MM.1S (cell line): Measurements from ENCODE around the gene GCFC2.
"Not testable (repeated sequence)": the region's sequence is repeated elsewhere in the genome, so short reads cannot be mapped to it uniquely, and the experiment has no call there.

Experiments used
- DNase-seq: peaks from one replicate; pipeline ENCODE4 v3.0.0-alpha.2; 2015
- H2AFZ ChIP-seq: fragments of 300-600 bp; sonication (generic); 2 replicates; pipeline ENCODE4 v1.6.0; 2016; ENCODE audit warnings: antibody characterized with exemption, low read length
- H3F3A ChIP-seq: fragments of 300-600 bp; sonication (generic); 2 replicates; pipeline ENCODE4 v1.6.1; 2016; ENCODE audit warnings: mild to moderate bottlenecking, antibody characterized with exemption, low read length, moderate library complexity, mixed read lengths; ENCODE audit not compliant: insufficient read depth
- H3K27ac ChIP-seq: fragments of 300-600 bp; sonication (generic); 2 replicates; pipeline ENCODE4 v1.5.1; 2016; ENCODE audit warnings: mild to moderate bottlenecking, low read length
- H3K27me3 ChIP-seq: fragments of 300-600 bp; sonication (generic); replicated peaks from 2 replicates; pipeline ENCODE4 v1.6.0; 2016; ENCODE audit warnings: low read length; ENCODE audit not compliant: insufficient read depth
- H3K36me3 ChIP-seq: fragments of 300-600 bp; sonication (generic); replicated peaks from 2 replicates; pipeline ENCODE4 v1.6.1; 2016; ENCODE audit warnings: mild to moderate bottlenecking, low read length, mixed read lengths; ENCODE audit not compliant: insufficient read depth
- H3K4me1 ChIP-seq: fragments of 300-600 bp; sonication (generic); 2 replicates; pipeline ENCODE4 v1.6.1; 2016; ENCODE audit warnings: low read length, mixed read lengths
- H3K4me2 ChIP-seq: fragments of 300-600 bp; sonication (generic); 2 replicates; pipeline ENCODE4 v1.6.0; 2016; ENCODE audit warnings: low read depth, low read length
- H3K4me3 ChIP-seq: fragments of 300-600 bp; sonication (generic); 2 replicates; pipeline ENCODE4 v1.5.1; 2016; ENCODE audit warnings: low read length, mixed read lengths
- H3K79me2 ChIP-seq: fragments of 300-600 bp; sonication (generic); 2 replicates; pipeline ENCODE4 v1.6.1; 2016; ENCODE audit warnings: mixed run types, low read length, mixed read lengths
- H3K9ac ChIP-seq: fragments of 300-600 bp; sonication (generic); 2 replicates; pipeline ENCODE4 v1.6.1; 2016; ENCODE audit warnings: low read length, mixed read lengths
- H3K9me2 ChIP-seq: fragments of 300-600 bp; sonication (generic); replicated peaks from 2 replicates; pipeline ENCODE4 v1.6.1; 2016; ENCODE audit warnings: mild to moderate bottlenecking, low read length, mixed read lengths; ENCODE audit not compliant: insufficient read depth
- H3K9me3 ChIP-seq: fragments of 300-600 bp; sonication (generic); replicated peaks from 2 replicates; pipeline ENCODE4 v1.6.1; 2016; ENCODE audit warnings: mild to moderate bottlenecking, low read length, mixed read lengths; ENCODE audit not compliant: insufficient read depth
- H4K20me1 ChIP-seq: fragments of 300-600 bp; sonication (generic); 2 replicates; pipeline ENCODE4 v1.6.1; 2016; ENCODE audit warnings: mild to moderate bottlenecking, low read length, moderate library complexity, mixed read lengths; ENCODE audit not compliant: insufficient read depth
- EZH2 ChIP-seq: fragments of 300-600 bp; sonication (generic); optimal IDR thresholded peaks from 2 replicates; pipeline ENCODE3; 2017; ENCODE audit warnings: low read depth, mild to moderate bottlenecking, antibody characterized with exemption, low read length, mixed read lengths
- EZH2phosphoT487 ChIP-seq: fragments of 300-600 bp; sonication (generic); IDR thresholded peaks from 2 replicates; pipeline ENCODE4 v1.6.1; 2018; ENCODE audit warnings: antibody characterized with exemption, low read length
- TF ChIP-seq, protein P1 (sequence below): fragments of 300-600 bp; sonication (generic); IDR thresholded peaks from 2 replicates; pipeline ENCODE4 v1.5.1; 2016; ENCODE audit warnings: antibody characterized with exemption, low read length, mixed read lengths

Gene GCFC2

DNA sequence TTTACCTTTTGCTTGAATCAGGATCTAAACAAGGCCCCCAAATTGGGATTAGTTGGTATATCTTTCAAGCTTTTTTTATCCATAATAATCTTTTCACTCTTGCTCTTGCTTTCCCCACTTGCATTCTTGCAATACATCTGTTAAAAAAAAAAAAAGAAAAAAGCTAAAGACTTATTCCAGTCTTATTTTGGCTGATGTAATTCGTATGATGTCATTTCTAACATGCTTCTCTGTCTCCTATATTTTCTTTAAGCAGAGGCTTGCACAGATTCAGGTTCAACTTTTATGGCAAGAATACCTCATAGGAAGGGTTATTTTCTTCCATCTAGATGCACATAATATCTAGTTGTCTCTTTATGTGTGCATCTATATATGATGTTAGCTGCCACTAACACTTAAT is 9.8 kb upstream of the GCFC2 start:
- Histone ChIP-seq H3F3A (no peaks in the 10 kb centered on the region), H3K9me3 (no peaks in the 10 kb centered on the region), H4K20me1 (no peaks in the 10 kb centered on the region), H3K4me3 (no peak overlapping the region), H3K27me3 (no peaks in the 10 kb centered on the region), H3K27ac (no peak overlapping the region), H3K4me2 (no peak overlapping the region), H3K4me1 (no peaks in the 10 kb centered on the region), H3K36me3 (no peaks in the 10 kb centered on the region), H3K9me2 (no peaks in the 10 kb centered on the region), H3K79me2 (no peaks in the 10 kb centered on the region), H2AFZ (no peak overlapping the region), H3K9ac (no peak overlapping the region)
- TF ChIP-seq EZH2phosphoT487 = no peak
- TF ChIP-seq, protein P1, sequence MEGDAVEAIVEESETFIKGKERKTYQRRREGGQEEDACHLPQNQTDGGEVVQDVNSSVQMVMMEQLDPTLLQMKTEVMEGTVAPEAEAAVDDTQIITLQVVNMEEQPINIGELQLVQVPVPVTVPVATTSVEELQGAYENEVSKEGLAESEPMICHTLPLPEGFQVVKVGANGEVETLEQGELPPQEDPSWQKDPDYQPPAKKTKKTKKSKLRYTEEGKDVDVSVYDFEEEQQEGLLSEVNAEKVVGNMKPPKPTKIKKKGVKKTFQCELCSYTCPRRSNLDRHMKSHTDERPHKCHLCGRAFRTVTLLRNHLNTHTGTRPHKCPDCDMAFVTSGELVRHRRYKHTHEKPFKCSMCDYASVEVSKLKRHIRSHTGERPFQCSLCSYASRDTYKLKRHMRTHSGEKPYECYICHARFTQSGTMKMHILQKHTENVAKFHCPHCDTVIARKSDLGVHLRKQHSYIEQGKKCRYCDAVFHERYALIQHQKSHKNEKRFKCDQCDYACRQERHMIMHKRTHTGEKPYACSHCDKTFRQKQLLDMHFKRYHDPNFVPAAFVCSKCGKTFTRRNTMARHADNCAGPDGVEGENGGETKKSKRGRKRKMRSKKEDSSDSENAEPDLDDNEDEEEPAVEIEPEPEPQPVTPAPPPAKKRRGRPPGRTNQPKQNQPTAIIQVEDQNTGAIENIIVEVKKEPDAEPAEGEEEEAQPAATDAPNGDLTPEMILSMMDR = no peak
- TF ChIP-seq EZH2 = no peak
- DNase-seq = no peak

DNA sequence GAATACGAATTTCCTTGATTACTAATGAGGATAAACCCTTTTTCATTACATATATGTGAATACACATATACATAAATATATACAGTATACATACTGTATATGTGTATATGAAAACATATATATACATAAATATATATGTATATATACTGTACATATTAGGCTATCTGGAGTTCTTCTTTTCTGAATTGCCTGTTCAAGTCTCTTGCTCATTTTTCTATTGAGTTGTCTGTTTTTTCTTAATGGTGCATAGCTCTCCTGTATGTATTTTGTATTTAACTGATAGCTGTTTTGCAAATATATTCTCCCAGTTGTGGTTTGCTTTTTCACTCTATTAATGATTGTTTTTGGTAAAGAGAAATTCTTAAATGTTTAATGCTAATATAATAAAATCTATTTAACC is 8.9 kb upstream of the GCFC2 start:
- H3K27ac ChIP-seq = no peak overlapping the region
- no peaks in the 10 kb centered on the region for H3K79me2 ChIP-seq
- TF ChIP-seq EZH2phosphoT487 = no peak
- TF ChIP-seq, protein P1 = no peak
- TF ChIP-seq EZH2 = no peak
- H3K9me2 ChIP-seq = no peaks in the 10 kb centered on the region
- no peaks in the 10 kb centered on the region for H3K27me3 ChIP-seq
- H3K4me3 ChIP-seq = no peak overlapping the region
- no peak overlapping the region for H3K4me2 ChIP-seq
- H2AFZ ChIP-seq = no peak overlapping the region
- H3K4me1 ChIP-seq = no peaks in the 10 kb centered on the region
- no peaks in the 10 kb centered on the region for H4K20me1 ChIP-seq
- H3K36me3 ChIP-seq = no peaks in the 10 kb centered on the region
- no peak for DNase-seq
- H3F3A ChIP-seq = no peaks in the 10 kb centered on the region
- H3K9me3 ChIP-seq = no peaks in the 10 kb centered on the region
- H3K9ac ChIP-seq = no peak overlapping the region

- DNase-seq = no peak
- no peak overlapping the region for H3K9ac ChIP-seq
- H2AFZ ChIP-seq = no peak overlapping the region
Measured at GRCh38 chr2:75716406-75716805, 5.7 kb upstream of the GCFC2 start.

DNA sequence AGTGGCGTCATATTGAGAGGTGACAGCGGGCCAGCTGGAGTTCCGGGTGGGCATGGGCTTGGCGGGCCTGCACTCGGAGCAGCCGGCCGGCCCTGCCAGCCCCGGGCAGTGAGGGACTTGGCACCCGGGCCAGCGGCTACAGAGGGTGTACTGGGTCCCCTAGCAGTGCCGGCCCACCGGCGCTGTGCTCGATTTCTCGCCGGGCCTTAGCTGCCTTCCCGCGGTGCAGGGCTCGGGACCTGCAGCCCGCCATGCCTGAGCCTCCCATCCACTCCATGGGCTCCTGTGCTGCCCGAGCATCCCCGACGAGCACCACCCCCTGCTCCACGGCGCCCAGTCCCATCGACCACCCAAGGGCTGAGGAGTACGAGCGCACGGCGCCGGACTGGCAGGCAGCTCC is 875 bp upstream of the GCFC2 start:
- not testable (repeated sequence) for H3K9me3 ChIP-seq, H4K20me1 ChIP-seq, H3K9me2 ChIP-seq, H3K79me2 ChIP-seq, DNase-seq, H3K27ac ChIP-seq, H3K4me1 ChIP-seq, H3K4me3 ChIP-seq, H2AFZ ChIP-seq, H3K9ac ChIP-seq, H3K4me2 ChIP-seq, H3K36me3 ChIP-seq, H3K27me3 ChIP-seq
- H3F3A ChIP-seq = peaks cover 13% of the 10 kb centered on the region; the same call in 1 of the 2 replicates

More at GRCh38 chr2:75716406-75716805, 5.7 kb upstream of the GCFC2 start:
- Histone ChIP-seq H3K4me1 (no peaks in the 10 kb centered on the region), H3K79me2 (no peaks in the 10 kb centered on the region), H3K4me2 (no peak overlapping the region), H3K27me3 (no peaks in the 10 kb centered on the region), H3K27ac (no peak overlapping the region), H3F3A (no peaks in the 10 kb centered on the region), H4K20me1 (no peaks in the 10 kb centered on the region), H3K9me3 (no peaks in the 10 kb centered on the region), H3K9me2 (no peaks in the 10 kb centered on the region), H3K36me3 (no peaks in the 10 kb centered on the region), H3K4me3 (no peak overlapping the region)
- TF ChIP-seq, protein P1 = no peak
- TF ChIP-seq EZH2phosphoT487 (no peak), EZH2 (no peak)
